Hematopoietic multipotent progenitor cell (in vitro differentiated cells): Measurements from ENCODE around the gene SPHK2. TPM values are rescaled to one million over a fixed set of nuclear protein-coding genes. Genes with fewer than 3 reads are reported as not detected.
A peak's percentile ranks its signal among the peaks of the same experiment; 100 is the strongest.

ENCODE experiments used
- DNase-seq, 3 donors: peaks; one replicate each; pipeline ENCODE4 v3.0.0-alpha.2; 2011 to 2015; ENCODE audit warnings: low read depth in 2 of 3, low spot score in 2 of 3
- total RNA-seq: library from RNA; depleted of rRNA; stranded (reverse); fragments of >200 nt; gene quantifications from one replicate; pipeline ENCODE4 v1.2.3, GENCODE V29; 2012

SPHK2 gene
- total RNA-seq, 1 donor = 10.0 TPM

DNA sequence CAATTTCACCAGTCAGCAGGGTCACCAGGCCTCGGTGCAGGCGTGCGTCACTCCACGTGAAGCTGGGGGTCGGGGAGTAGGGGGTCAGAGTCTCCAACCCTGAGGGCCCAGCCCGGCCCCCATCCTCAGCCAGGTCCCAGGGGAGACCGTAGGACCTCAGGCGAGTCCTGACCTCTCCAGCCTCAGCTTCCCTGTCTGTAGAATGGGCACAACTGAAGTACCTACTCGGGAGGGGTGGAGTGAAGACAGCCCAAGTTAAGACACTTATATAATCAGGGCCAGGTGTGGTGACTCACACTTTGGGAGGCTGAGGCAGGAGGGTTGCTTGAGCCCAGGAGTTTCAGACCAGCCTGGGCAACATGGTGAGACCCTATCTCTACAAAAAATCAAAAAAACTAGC lies 15.5 kb upstream of the SPHK2 start:
- no peak for DNase-seq

DNA sequence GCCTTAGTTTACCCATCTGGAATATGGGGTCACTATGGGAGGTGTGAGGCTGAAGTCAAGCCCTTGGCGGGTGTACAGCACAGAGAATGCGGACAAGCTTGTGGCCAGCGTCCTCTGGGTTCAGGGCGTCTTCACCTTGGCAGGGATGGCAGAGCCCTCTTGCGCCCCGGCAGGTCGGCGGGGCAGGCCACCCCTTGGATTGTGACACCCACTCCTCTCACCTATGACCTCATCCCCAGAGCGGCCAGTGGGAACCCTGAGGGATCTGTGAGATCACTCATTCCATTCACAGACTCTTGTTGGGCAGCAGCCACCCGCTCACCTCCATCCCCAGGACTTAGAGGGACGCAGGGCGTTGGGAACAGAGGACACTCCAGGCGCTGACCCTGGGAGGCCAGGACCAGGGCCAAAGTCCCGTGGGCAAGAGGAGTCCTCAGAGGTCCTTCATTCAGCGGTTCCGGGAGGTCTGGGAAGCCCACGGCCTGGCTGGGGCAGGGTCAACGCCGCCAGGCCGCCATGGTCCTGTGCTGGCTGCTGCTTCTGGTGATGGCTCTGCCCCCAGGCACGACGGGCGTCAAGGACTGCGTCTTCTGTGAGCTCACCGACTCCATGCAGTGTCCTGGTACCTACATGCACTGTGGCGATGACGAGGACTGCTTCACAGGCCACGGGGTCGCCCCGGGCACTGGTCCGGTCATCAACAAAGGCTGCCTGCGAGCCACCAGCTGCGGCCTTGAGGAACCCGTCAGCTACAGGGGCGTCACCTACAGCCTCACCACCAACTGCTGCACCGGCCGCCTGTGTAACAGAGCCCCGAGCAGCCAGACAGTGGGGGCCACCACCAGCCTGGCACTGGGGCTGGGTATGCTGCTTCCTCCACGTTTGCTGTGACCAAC lies 12.6 kb upstream of the SPHK2 start, which contains the start of gene SPACA4:
SPACA4 (plus strand) TSS at position 280 of the 896 bp plus-strand sequence; CDS start at position 517, 237 bp downstream.
- no peak for DNase-seq

DNA sequence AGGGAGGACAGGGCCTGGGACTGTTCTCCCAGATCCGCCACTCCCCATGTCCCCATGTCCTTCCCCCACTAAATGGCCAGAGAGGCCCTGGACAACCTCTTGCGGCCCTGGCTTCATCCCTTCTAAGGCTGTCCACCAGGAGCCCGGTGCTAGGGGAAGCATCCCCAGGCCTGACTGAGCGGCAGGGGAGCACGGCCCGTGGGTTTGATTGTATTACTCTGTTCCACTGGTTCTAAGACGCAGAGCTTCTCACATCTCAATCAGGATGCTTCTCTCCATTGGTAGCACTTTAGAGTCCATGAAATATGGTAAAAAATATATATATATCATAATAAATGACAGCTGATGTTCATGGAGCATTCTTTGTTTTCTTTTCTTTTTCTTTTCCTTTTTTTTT lies 11.9 kb upstream of the SPHK2 start:
- DNase-seq = no peak

DNA sequence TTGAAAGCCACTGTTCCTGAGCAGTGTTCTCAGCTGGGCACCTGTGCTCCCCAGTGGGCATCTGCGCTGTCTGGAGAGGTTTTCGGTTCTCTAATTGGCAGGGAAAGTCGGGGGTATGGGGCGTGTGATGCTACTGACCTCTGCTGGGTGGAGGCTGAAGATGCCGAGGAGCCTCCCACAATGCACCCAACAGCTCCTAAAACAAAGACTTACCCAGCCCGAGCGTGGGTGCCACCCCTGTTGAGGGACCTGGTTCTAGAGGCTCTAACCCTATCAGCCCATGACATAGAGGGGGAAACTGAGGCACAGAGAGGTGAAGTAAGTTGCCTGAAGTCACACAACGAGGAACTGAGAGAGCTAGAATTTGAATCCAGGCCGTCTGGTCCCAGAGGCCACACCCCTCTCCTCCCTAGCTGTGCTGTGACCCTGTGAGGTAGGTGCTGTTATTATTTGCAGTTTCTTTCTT lies 10.5 kb upstream of the SPHK2 start:
- DNase-seq = peak in 2 of 3 donors; percentile 74 to 83

DNA sequence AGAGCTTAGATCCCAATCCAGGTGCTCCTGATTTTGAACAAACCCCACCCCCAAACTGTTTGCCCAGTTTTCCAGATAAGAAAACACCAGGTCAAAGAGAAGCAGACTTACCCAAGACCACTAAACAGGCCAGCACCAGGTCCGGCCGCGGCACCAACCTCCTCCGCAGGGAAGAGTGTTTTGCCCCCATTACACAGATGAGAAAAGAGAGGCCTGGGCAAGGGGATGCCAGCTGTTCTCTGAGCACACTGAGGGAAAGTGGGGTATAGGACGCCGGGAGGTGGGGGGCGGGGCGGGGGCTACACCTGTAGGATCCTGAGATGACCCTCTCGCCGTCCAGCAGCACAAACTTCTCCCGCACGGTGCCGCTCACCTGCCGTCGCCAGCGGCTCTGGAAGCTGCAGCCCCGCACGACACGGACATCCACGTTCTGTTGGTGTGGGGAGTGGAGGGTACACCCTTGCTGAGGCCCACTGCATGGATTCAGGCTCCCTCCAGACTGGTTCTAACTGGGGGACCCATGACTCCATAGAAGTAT lies 9.7 kb upstream of the SPHK2 start:
- DNase-seq = no peak

DNA sequence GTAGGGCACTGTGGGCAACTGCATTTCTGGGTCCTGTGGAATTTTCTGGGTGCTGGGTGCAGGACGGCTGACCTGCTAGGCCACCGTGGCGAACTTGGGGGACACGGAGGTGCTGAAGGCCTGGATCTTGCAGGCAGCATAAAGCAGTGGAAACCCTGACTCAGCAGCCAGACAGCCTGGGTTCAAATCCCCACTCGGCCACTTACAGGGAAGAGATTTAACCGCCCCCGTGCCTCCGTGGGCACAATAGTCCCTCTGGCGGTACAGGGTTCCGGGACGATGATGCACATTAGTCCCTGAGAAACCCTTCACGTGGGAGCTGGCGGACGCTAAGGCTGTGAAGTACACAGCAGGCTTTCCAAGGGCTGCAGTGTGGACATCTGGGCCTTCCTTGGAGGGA lies 7.4 kb upstream of the SPHK2 start:
- no peak for DNase-seq

DNA sequence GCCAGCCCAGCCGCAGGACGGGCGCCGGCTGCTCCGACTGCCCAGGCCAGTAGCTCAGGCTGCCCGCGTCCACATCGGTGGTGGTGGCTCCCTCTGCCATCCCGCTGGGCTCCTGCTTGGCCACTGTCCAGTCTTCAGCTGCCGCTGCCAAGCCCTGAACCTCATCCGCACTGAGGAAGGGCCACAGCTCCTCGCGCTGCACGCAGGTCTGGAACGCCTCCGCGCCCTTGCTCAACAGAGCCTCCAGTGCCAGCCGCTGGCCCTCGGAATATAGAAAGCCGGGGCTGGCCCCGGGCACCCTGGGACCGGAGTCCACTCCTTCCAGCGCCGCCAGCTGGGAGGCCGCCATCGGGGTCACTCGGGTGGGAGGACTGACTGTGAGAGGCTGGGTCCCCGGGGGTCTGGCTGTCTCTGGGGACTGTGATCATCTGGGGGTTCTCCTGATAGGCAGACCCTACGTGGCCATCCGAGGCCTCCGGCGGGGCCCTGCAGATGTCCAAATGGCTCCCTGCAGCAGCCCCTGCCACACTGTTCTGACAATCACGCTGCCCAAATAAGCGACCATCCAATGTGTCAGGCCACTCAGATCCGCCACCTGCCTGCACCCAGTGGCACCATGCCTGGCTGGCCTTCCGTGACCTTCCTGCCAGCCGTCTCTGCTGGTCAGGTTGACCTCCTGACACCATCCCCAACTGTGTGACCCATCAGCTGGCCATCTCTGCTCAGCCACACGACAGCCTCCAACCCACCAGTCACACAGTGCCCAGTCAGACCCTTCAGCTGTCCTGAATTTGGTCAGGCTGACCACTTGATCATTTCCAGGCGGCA lies 6.1 kb upstream of the SPHK2 start:
- no peak for DNase-seq

DNA sequence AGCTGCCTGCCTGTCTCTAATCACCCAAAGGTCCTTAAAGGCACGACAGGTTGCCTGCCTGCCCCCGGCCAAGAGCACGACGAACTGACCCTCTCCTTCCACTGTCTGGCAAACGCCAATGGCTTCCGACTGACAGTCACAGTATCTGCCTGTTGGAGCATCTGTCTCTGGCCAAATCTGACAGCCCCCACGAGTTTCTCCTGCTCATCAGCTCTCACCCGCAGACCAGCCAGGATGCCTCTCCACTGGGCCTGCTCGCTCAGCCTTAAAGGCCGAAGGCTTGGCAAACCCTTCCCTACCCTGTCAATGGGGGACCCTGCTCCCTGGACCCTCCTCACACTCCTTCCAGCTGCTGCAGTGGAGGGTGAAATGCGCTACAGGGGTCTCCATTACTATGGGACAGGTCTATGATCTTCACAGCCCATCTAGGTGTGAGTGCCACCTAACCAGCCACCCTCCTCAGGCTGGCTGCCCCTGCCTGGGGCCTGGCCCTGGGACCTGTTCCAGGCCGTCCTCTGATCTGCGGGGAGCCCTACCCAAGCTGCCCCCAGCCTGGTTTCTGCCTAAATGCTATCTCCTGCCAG lies 5.4 kb upstream of the SPHK2 start:
- DNase-seq = no peak

DNA sequence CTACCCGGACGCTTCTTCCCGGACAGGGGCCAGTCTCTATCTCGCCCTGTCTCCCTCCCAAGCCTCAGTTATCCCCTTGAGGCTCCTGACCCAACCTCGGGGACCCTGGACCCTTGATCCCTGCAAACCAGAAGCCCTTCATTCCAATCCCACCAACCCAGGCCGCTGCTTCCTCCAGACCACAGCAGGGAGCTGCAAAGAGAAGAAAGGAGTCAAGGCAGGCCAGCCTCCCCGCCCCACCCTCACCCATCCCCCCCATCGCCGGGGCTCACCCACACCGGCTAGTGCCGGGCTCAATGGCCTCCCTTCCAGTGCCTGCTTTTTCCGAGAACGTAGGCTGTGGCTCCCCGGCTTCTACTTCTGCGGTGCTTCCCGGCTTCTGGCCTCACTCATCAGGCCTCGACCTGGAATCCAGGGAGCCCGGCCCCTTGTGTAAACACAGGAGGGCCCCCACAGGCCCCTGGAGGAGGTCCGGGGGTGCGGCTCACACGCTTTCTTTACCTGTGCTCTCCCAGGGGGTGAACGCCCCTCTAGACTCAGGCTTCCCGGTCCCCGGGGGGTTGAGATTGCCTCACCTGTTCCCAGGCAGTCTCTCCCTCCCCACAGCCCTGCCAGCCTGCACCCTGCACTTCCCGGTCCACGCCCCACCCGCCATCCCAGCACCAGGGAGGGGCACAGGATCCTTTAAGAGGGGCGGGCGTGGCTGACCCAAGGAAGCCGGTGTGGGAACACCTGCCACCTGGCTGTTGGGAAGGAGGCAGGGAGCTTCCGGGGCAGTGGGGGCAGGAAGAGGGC lies 4.7 kb upstream of the SPHK2 start, which contains the start of gene FAM83E:
FAM83E (minus strand) TSS at position 641 of the 795 bp plus-strand sequence. CDS start 1,704 bp downstream, outside the sequence.
- no peak for DNase-seq

DNA sequence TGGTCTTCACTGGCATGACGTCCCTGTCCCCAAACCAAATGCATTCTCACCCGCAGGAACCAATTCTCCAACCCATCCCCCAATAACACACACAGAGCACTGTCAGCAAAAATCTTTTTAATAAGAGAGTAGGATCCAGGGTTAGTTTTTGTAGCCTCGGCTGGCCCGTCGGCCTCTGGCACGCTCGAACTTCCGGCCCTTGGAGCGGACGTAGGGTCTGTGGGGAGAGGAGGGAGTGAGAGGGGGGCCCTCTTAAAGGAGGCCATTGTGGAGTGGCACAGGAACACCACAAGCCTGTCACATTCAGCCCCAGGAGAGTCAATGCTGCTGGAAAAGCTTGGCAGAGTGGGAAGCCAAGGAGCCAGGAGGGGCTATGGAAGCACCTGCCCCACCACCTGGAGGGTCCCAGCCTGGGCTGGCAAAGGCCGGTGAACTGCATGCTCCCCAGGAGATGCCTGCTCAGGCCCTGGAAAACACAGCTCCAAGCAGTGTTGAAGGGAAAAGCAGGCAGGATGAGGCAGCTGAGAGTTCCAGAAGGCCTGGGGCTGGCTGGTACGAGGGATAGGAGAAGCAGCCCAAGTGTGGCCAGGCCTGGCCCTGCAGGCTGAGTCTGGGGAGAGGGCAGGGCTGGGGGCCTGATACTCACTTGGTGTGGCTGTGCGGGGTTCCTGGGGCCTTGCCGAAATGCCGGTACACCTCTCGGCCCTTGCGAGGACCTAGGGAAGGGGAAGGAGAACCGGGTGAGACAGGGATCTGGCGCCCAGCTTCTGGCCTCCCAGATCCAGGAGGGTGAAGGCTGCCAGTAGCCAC lies 3.9 kb upstream of the SPHK2 start:
- DNase-seq = no peak

DNA sequence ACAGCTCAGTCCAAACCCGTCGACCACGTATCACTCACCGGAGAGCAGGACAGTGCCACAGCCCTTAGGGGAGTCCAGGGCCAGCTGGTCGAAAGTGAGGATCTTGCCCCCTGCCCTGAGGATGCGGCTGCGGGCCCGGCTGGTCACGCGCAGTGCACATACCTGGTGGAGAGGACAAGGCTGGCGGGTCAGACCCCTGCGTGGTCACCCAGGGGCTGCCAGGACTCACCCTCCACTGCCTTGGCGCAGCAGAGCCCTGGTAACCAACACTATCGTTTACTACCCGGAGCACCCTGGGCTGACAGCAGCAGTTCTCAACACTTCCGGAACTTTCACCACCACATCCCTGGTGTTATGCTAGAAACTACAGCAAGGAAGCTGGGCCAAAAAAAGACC lies 3.3 kb upstream of the SPHK2 start:
- no peak for DNase-seq

DNA sequence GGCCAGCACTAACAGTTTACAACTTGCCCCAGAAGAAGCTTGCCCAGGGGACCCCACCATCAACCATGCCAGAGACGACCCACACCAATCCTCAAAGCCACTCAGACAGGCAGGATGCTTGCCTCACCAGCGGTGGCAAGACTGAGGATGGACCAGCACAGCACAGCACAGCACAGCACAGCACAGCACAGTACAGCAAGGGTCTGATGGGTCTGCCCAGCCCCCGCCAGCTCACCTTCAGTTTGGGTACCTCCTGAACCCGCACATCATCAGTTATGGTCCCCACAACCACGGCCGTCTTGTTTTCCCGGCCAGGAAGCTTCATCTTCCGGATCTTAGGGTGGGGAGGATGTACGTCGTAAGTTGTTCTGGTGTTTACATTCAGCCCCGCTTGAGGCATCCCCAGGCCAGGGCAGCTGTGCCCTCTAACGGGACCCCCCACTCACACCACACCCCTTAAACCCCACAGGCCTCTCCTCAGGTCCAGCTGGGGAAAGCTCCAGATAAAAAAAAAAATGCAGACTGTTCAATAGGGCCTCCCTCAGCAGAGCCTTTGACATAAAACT lies 2.7 kb upstream of the SPHK2 start:
- no peak for DNase-seq

DNA sequence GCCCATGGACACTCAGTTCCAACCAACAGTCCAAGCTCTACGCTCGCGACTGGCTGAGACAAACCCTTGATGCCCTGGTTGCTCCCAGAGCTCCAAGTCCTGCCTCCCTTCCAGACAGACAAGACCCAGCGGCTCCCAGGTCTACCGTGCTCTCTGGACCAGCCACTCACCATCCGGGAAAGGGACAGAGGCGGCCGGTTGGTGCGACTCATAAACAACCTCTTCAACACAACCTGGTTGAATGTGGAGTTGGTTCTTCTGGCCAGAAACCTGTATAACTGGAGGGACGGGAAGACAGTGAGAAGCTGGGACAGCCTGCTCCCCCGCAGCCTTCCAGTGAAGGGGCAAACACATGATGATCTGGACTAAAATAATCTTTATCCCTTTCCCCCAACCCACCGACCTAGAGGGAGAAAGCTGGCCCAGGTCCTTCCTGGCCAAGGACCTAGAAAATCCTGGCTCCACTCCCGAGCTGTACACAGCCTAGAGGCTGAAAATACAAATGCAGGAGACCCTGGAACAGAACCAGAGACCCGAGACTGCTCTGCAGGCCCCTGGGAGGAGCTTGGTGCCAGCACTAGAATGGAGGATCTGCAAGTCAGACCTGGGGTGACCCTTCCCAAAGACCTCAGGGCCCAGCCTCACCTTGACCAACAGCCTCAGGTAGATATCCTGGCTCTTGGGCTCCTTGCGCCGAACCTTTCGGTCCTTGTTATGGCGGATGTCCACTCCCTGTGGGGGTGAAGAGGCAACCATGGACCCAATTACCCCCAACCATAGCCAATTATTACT lies 2.0 kb upstream of the SPHK2 start:
- no peak for DNase-seq

DNA sequence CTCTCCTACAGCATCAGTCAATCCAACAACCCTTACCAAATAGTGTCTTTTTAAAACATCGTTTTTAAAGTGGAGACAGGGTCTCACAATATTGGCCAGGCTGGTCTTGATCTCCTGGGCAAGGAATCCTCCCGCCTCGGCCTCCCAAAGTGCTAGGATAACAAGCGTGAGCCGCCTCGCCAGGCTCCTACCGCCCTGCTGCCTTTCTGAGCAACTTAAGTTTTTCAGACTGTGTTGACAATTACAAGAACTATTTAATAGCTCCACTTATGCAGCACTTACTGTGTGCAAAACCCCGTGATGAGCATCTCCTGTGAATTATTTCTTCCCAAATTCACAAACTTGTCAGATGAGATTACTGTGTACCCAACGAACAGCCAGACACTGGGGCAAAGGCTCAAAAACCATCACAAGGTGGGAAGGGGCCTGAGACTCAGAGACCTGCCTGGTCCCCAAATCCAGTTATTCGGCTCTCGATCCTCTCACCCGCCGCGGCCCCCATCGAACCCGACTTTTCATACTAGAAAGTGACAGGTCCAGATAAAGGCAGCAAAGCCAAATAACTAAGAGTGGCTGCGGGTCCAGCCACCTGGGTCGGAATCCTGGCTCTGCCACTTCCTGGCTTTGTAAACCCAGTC lies 909 bp upstream of the SPHK2 start:
- no peak for DNase-seq

DNA sequence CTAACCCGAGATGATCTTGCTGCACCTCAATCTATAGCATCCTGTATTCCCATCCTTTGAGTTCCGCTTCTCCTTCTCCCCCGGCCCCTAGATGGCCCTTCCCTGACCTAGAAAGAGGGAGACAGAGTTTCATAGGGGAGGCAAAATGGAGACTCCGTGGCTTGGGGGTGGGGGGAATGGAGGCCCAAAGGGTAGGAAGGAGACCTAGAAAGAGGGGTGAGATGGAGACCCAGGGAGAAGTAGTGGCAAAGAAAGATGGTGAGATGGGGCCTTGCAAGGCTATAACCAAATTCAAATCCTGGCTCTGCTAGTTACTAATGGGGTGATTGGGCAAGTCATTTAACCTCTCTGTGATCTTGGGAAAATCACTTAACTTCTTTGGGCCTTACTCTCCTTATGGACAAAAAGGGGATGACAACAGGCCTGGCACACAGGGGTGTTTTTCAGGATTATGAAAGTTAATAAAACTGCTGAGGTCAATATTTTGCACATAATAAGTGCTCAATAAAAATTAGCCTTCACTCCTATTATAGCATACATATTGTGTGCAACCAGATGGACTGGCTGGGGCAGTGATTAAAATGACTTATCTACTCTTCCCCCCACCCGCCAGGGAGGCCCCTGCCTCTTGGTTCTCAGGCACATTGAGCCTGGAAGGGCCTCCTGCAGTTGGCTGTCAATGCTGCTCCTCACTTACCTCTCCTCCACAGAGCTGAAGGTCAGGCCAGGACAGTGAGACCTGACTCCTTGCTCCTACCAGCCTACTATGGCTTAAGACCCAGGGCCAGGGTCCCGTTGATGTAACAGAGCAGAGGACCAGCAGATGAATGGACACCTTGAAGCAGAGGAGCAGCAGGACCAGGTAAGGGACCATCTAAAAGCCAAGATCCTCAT lies 633 bp downstream of the SPHK2 start:
- no peak for DNase-seq

DNA sequence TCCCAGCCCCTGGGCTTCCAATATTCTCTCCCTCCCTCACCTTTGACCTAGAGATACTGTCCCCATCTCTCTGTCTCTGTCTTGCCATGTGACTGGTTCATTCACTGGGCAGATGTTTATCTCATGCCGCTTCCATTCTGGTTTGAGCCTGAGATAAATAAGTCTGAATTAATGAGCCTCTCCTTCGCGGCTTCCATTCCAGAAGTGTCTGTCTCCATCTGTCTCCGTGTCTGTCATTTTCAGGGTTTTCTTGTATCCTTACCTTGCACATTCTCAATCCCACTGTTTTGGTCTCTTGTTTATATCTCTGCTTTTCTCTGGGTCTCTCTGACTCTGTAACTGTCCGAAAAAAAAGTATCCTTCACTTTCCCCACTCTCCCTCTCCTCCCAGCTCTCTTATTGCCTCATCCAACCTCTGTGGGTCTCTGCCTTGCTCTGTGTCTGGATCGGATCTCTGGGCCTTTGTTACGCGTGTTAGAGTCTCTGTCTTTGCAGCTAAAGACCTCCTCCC lies 4.3 kb downstream of the SPHK2 start:
- no peak for DNase-seq
